Measurements from ENCODE around the gene NOTCH3.

NOTCH3 gene

DNA sequence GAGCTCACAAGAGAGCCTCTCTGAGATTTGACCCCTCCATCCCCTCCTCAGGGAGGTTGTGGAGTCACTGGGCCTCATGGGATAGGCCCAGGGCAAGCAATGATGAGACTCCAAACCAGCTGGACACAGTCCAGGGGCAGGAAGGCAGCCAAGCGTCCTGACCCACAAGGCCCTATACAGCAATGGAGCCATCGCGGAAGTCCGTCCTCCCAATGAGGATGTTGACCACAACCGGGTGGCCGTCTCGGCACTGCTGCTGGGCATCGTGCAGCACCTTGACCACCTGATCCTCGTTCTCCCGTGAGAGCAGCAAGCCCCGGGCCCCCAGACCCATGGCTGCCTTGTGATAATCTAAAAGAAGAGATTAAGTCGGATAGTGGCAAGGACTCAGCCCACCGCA, 85.7 kb downstream of the NOTCH3 start:
- DNase-seq, result no peak
- Histone ChIP-seq H3F3A (ENCODE audit: insufficient read depth, low read length) (no peaks in the 10 kb centered on the region), H3K9me2 (replicated peaks; ENCODE audit: insufficient read depth, low read length) (no peaks in the 10 kb centered on the region), H3K9me3 (replicated peaks; ENCODE audit: insufficient read depth, low read length) (no peaks in the 10 kb centered on the region), H2AFZ (ENCODE audit: low read length) (no peak overlapping the region), H3K4me1 (ENCODE audit: low read length) (no peaks in the 10 kb centered on the region), H3K9ac (ENCODE audit: low read length) (no peak overlapping the region), H3K4me2 (ENCODE audit: low read depth, low read length) (no peak overlapping the region), H3K79me2 (ENCODE audit: low read length) (no peaks in the 10 kb centered on the region), H3K27me3 (replicated peaks; ENCODE audit: insufficient read depth, low read length) (peaks cover 7% of the 10 kb centered on the region), H3K4me3 (ENCODE audit: low read length) (no peak overlapping the region), H4K20me1 (ENCODE audit: insufficient read depth, low read length) (no peaks in the 10 kb centered on the region), H3K36me3 (replicated peaks; ENCODE audit: insufficient read depth, low read length) (no peaks in the 10 kb centered on the region), H3K27ac (ENCODE audit: low read length) (no peak overlapping the region)
- TF ChIP-seq EZH2 (optimal IDR thresholded peaks at IDR 0.05; ENCODE audit: low read depth, low read length), result no peak
- TF ChIP-seq EZH2phosphoT487 (IDR thresholded peaks at IDR 0.05; ENCODE audit: low read length), result no peak
- TF ChIP-seq, protein P1, sequence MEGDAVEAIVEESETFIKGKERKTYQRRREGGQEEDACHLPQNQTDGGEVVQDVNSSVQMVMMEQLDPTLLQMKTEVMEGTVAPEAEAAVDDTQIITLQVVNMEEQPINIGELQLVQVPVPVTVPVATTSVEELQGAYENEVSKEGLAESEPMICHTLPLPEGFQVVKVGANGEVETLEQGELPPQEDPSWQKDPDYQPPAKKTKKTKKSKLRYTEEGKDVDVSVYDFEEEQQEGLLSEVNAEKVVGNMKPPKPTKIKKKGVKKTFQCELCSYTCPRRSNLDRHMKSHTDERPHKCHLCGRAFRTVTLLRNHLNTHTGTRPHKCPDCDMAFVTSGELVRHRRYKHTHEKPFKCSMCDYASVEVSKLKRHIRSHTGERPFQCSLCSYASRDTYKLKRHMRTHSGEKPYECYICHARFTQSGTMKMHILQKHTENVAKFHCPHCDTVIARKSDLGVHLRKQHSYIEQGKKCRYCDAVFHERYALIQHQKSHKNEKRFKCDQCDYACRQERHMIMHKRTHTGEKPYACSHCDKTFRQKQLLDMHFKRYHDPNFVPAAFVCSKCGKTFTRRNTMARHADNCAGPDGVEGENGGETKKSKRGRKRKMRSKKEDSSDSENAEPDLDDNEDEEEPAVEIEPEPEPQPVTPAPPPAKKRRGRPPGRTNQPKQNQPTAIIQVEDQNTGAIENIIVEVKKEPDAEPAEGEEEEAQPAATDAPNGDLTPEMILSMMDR (IDR thresholded peaks at IDR 0.05; ENCODE audit: low read length), result no peak

- Histone ChIP-seq H3F3A (ENCODE audit: insufficient read depth, low read length) (no peaks in the 10 kb centered on the region), H3K27me3 (replicated peaks; ENCODE audit: insufficient read depth, low read length) (peaks cover 17% of the 10 kb centered on the region), H2AFZ (ENCODE audit: low read length) (no peak overlapping the region), H3K9ac (ENCODE audit: low read length) (no peak overlapping the region), H3K4me2 (ENCODE audit: low read depth, low read length) (no peak overlapping the region), H4K20me1 (ENCODE audit: insufficient read depth, low read length) (no peaks in the 10 kb centered on the region), H3K9me3 (replicated peaks; ENCODE audit: insufficient read depth, low read length) (no peaks in the 10 kb centered on the region), H3K9me2 (replicated peaks; ENCODE audit: insufficient read depth, low read length) (no peaks in the 10 kb centered on the region), H3K36me3 (replicated peaks; ENCODE audit: insufficient read depth, low read length) (no peaks in the 10 kb centered on the region), H3K27ac (ENCODE audit: low read length) (no peak overlapping the region), H3K4me3 (ENCODE audit: low read length) (no peak overlapping the region), H3K79me2 (ENCODE audit: low read length) (no peaks in the 10 kb centered on the region), H3K4me1 (ENCODE audit: low read length) (no peaks in the 10 kb centered on the region)
- TF ChIP-seq, protein P1 (IDR thresholded peaks at IDR 0.05; ENCODE audit: low read length), result no peak
- TF ChIP-seq EZH2phosphoT487 (IDR thresholded peaks at IDR 0.05; ENCODE audit: low read length), result no peak
- no peak for TF ChIP-seq EZH2 (optimal IDR thresholded peaks at IDR 0.05; ENCODE audit: low read depth, low read length)
- DNase-seq, result no peak
Measured at GRCh38 chr19:15114153-15114540, 86.6 kb downstream of the NOTCH3 start.

DNA sequence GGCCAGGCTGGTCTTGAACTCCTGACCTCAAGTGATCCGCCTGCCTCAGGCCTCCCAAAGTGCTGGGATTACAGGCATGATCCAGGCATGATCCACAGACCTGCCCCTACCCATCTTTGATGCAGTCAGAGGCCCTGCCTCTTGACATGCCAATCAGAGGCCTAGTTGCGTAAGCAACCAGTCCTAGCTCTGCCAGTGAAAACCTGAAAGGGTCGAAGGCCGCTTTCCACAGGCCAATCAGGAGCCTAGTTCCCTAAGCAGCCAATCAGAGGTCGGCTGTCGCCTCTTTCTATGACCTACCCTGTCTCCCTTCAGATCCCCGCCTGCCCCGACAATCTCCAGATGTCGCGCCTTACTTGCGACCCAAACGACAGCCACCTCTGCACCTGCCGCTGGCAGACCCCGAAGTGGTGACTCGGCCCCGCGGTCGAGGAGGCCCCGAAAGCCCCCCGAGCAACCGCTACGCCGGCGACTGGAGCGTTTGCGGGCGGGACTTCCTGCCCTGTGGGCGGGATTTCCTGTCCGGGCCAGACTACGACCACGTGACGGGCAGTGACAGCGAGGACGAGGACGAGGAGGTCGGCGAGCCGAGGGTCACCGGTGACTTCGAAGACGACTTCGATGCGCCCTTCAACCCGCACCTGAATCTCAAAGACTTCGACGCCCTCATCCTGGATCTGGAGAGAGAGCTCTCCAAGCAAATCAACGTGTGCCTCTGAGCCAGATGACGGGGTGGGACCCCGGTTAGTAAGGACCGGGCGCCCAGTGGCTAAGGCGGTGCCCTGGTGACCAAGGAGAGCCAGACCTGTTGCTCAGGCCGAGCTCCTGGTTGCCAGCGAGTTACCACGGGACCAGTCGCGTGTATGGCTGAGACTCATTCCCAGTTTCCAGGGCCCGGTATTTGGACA, 87.3 kb downstream of the NOTCH3 start:
- no peak overlapping the region for H3K9ac ChIP-seq (ENCODE audit: low read length)
- no peak overlapping the region for H3K27ac ChIP-seq (ENCODE audit: low read length)
- no peak for DNase-seq
- H4K20me1 ChIP-seq (ENCODE audit: insufficient read depth, low read length), result no peaks in the 10 kb centered on the region
- H3K36me3 ChIP-seq (replicated peaks; ENCODE audit: insufficient read depth, low read length), result no peaks in the 10 kb centered on the region
- no peaks in the 10 kb centered on the region for H3K4me1 ChIP-seq (ENCODE audit: low read length)
- H3K27me3 ChIP-seq (replicated peaks; ENCODE audit: insufficient read depth, low read length), result peaks cover 23% of the 10 kb centered on the region
- TF ChIP-seq EZH2 (optimal IDR thresholded peaks at IDR 0.05; ENCODE audit: low read depth, low read length) (no peak), EZH2phosphoT487 (IDR thresholded peaks at IDR 0.05; ENCODE audit: low read length) (no peak)
- TF ChIP-seq, protein P1 (IDR thresholded peaks at IDR 0.05; ENCODE audit: low read length), result no peak
- H3K4me2 ChIP-seq (ENCODE audit: low read depth, low read length), result no peak overlapping the region
- no peaks in the 10 kb centered on the region for H3F3A ChIP-seq (ENCODE audit: insufficient read depth, low read length)
- no peak overlapping the region for H2AFZ ChIP-seq (ENCODE audit: low read length)
- H3K79me2 ChIP-seq (ENCODE audit: low read length), result no peaks in the 10 kb centered on the region
- no peak overlapping the region for H3K4me3 ChIP-seq (ENCODE audit: low read length)
- H3K9me2 ChIP-seq (replicated peaks; ENCODE audit: insufficient read depth, low read length), result no peaks in the 10 kb centered on the region
- no peaks in the 10 kb centered on the region for H3K9me3 ChIP-seq (replicated peaks; ENCODE audit: insufficient read depth, low read length)

All from MM.1S (cell line).